Measurements from ENCODE around the gene NT5M. TPM values are rescaled to one million over a fixed set of nuclear protein-coding genes. Genes with fewer than 3 reads are reported as not detected.

Gene NT5M
- polyA plus RNA-seq, 2 of the 4 experiments (the other 2 are of a cell fraction) = 5.3 to 5.9 TPM

DNA sequence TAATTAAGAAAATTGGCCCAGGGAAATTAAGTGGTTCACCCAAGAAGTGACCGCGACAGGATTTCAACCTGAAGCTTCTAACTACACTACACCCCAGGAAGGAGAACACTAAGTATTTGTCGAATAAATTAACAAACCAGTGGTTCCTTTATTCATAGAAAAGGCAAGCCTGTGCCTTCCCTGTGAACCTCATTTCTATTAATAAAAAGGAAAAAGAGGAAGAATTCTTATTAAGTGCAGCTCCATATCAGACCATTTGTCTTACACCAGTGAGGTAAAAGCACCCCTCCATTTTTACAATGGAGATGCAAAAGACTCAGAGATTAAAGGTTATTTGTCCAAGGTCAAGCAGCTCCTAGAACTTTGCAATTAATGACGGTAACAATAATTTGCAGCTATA is 23.9 kb upstream of the NT5M start:
- H3K4me1 ChIP-seq = peaks cover 20% of the 10 kb centered on the region; the same call in 2 of the 3 replicates
- DNase-seq (ENCODE audit: low read depth in 1 of 2, low spot score in 1 of 2) (no peak), ATAC-seq (no peak), FAIRE-seq (no peak)
- H3K9me3 ChIP-seq = no peaks in the 10 kb centered on the region
- ChIA-PET POLR2A (no interaction called here), CTCF (interaction anchor here (0.6 to 2.4 kb wide), 5 partner anchors 9 to 138 kb away, joined by 3 to 8 read pairs (median 3); no protein-coding TSS in a partner anchor)
- peak overlapping the region; percentile 87 for H3K4me2 ChIP-seq
- TF ChIP-seq, protein P1, sequence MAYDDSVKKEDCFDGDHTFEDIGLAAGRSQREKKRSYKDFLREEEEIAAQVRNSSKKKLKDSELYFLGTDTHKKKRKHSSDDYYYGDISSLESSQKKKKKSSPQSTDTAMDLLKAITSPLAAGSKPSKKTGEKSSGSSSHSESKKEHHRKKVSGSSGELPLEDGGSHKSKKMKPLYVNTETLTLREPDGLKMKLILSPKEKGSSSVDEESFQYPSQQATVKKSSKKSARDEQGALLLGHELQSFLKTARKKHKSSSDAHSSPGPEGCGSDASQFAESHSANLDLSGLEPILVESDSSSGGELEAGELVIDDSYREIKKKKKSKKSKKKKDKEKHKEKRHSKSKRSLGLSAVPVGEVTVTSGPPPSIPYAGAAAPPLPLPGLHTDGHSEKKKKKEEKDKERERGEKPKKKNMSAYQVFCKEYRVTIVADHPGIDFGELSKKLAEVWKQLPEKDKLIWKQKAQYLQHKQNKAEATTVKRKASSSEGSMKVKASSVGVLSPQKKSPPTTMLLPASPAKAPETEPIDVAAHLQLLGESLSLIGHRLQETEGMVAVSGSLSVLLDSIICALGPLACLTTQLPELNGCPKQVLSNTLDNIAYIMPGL (CRISPR knock-in tag; IDR thresholded peaks at IDR 0.05; ENCODE audit: borderline replicate concordance) = no peak
- 93% methylated on average over 4 of the region's 4 CpGs for WGBS (ENCODE audit: missing lambda C conversion rate)
- peak overlapping the region; percentile 94; the same call in 2 of the 3 replicates for H3K4me3 ChIP-seq
- no peak overlapping the region for H3K27ac ChIP-seq

DNA sequence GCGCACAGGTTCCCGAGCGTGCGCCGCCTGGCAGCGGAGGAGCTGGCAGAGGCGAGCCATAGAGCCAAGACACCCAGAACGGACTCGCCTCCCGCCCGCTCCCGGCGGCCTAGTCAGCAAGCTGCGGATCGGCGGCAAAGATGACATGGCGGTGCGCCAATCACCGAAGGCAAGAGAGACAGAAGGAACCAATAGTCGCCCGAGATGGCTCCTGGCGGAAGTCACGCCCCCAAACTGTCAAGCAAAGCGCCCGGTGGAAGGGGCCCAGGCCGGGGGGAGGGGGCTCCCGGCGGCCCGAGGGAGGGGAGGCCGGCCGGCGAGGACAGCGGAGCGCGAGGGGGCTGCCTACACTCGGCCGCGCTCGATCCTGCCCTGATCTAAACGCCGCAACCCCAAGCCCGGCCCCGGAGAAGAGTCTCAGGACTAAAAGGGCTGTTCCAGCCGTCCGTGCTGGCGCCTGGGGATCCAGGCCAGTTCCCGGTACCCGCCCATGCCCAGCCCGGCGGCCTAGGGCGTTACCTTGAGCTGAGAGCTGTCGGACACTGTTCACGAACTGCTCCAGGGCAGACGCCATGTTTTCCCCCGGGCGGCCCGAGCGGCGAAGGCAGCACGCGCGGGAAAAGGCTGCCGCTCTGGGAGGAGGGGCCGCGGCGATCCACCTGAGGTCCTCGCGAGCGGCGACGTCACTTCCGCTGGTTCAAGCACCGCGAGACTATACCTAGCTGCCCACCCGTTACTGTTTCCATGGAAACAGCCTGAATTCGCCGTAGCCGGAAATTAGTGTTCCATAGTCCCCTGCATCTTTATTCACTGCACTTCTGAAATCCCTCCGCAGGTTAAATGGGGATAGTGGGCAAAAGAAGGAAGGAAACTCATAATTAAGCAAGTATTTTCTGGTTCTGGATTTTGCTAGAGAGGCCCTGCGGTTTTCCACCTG is 22.3 kb upstream of the NT5M start, which contains the start of gene COPS3:
Gene COPS3, minus strand, starts transcription at position 634 of the 937 bp plus-strand sequence. Its CDS starts 60 bp downstream, at position 574.
- DNase-seq (ENCODE audit: low read depth in 1 of 2, low spot score in 1 of 2) (peak; percentile 99 to 100), FAIRE-seq (peak; percentile 96), ATAC-seq (peak; percentile 97 to 98)
- under 1% methylated on average over 45 of the region's 80 CpGs for WGBS (ENCODE audit: missing lambda C conversion rate)
- H3K4me3 ChIP-seq = peak within 1 kb of the TSS; percentile 94
- H3K27ac ChIP-seq = peak within 1 kb of the TSS; percentile 92 to 94
- H3K4me1 ChIP-seq = peaks cover 20% of the 10 kb centered on the region; the same call in 2 of the 3 replicates
- ChIA-PET POLR2A (interaction anchor here (0.8 to 1.6 kb wide), 6 partner anchors 14 to 71 kb away, joined by 3 to 14 read pairs (median 3); no protein-coding TSS in a partner anchor), CTCF (interaction anchor here (0.6 to 1.7 kb wide), 3 partner anchors 11 to 241 kb away, joined by 3 to 8 read pairs (median 3); no protein-coding TSS in a partner anchor)
- no peaks in the 10 kb centered on the region for H3K9me3 ChIP-seq
- peak within 1 kb of the TSS; percentile 87 for H3K4me2 ChIP-seq
- TF ChIP-seq MAFK (IDR thresholded peaks at IDR 0.05; ENCODE audit: partially characterized antibody) (peak; percentile 94), PHF8 (IDR thresholded peaks at IDR 0.05; ENCODE audit: borderline replicate concordance, low read depth) (peak; percentile 90), TP53 (CRISPR knock-in tag; IDR thresholded peaks at IDR 0.05) (0 out of 2 replicates have a peak, but pooled peaks have one; percentile 68), RARB (CRISPR knock-in tag; IDR thresholded peaks at IDR 0.05) (no peak), MYC (IDR thresholded peaks at IDR 0.05; ENCODE audit: borderline replicate concordance, low read length) (no peak; the same call in 1 of the 2 replicates), BHLHE40 (IDR thresholded peaks at IDR 0.05; ENCODE audit: low read depth, low read length) (peak; percentile 48; the same call in 1 of the 2 replicates), POLR2AphosphoS2 (conservative IDR thresholded peaks at IDR 0.05; ENCODE audit: low read length) (no peak), GATA3 (IDR thresholded peaks at IDR 0.05; ENCODE audit: borderline replicate concordance) (peak; percentile 67), RAD21 (conservative IDR thresholded peaks at IDR 0.05 in 1 of 2, IDR thresholded peaks at IDR 0.05 in 1 of 2) (no peak), CBX8 (IDR thresholded peaks at IDR 0.05) (no peak), JUN (IDR thresholded peaks at IDR 0.05) (peak; percentile 73 to 96; a peak in 4 of 5 replicates), NR3C1 (IDR thresholded peaks at IDR 0.05) (no peak), CHD4 (IDR thresholded peaks at IDR 0.05; ENCODE audit: borderline replicate concordance) (no peak), CEBPB (IDR thresholded peaks at IDR 0.05) (no peak), POLR2A (IDR thresholded peaks at IDR 0.05; ENCODE audit: low read length) (peak; percentile 77), RFX5 (IDR thresholded peaks at IDR 0.05) (peak; percentile 84), SMC3 (IDR thresholded peaks at IDR 0.05) (no peak), CBX2 (IDR thresholded peaks at IDR 0.05; ENCODE audit: borderline replicate concordance, low read depth) (no peak)
- TF ChIP-seq, protein P2, sequence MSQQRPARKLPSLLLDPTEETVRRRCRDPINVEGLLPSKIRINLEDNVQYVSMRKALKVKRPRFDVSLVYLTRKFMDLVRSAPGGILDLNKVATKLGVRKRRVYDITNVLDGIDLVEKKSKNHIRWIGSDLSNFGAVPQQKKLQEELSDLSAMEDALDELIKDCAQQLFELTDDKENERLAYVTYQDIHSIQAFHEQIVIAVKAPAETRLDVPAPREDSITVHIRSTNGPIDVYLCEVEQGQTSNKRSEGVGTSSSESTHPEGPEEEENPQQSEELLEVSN (IDR thresholded peaks at IDR 0.05; ENCODE audit: borderline replicate concordance, low read depth) = peak; percentile 98
- TF ChIP-seq, protein P1 (CRISPR knock-in tag; IDR thresholded peaks at IDR 0.05; ENCODE audit: borderline replicate concordance) = no peak; the same call in 1 of the 2 replicates
- TF ChIP-seq, protein P3, sequence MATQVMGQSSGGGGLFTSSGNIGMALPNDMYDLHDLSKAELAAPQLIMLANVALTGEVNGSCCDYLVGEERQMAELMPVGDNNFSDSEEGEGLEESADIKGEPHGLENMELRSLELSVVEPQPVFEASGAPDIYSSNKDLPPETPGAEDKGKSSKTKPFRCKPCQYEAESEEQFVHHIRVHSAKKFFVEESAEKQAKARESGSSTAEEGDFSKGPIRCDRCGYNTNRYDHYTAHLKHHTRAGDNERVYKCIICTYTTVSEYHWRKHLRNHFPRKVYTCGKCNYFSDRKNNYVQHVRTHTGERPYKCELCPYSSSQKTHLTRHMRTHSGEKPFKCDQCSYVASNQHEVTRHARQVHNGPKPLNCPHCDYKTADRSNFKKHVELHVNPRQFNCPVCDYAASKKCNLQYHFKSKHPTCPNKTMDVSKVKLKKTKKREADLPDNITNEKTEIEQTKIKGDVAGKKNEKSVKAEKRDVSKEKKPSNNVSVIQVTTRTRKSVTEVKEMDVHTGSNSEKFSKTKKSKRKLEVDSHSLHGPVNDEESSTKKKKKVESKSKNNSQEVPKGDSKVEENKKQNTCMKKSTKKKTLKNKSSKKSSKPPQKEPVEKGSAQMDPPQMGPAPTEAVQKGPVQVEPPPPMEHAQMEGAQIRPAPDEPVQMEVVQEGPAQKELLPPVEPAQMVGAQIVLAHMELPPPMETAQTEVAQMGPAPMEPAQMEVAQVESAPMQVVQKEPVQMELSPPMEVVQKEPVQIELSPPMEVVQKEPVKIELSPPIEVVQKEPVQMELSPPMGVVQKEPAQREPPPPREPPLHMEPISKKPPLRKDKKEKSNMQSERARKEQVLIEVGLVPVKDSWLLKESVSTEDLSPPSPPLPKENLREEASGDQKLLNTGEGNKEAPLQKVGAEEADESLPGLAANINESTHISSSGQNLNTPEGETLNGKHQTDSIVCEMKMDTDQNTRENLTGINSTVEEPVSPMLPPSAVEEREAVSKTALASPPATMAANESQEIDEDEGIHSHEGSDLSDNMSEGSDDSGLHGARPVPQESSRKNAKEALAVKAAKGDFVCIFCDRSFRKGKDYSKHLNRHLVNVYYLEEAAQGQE (IDR thresholded peaks at IDR 0.05) = peak; percentile 80
- TF ChIP-seq, protein P4, sequence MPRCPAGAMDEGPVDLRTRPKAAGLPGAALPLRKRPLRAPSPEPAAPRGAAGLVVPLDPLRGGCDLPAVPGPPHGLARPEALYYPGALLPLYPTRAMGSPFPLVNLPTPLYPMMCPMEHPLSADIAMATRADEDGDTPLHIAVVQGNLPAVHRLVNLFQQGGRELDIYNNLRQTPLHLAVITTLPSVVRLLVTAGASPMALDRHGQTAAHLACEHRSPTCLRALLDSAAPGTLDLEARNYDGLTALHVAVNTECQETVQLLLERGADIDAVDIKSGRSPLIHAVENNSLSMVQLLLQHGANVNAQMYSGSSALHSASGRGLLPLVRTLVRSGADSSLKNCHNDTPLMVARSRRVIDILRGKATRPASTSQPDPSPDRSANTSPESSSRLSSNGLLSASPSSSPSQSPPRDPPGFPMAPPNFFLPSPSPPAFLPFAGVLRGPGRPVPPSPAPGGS (IDR thresholded peaks at IDR 0.05) = peak; percentile 75; the same call in 1 of the 3 replicates
- TF ChIP-seq, protein P5, sequence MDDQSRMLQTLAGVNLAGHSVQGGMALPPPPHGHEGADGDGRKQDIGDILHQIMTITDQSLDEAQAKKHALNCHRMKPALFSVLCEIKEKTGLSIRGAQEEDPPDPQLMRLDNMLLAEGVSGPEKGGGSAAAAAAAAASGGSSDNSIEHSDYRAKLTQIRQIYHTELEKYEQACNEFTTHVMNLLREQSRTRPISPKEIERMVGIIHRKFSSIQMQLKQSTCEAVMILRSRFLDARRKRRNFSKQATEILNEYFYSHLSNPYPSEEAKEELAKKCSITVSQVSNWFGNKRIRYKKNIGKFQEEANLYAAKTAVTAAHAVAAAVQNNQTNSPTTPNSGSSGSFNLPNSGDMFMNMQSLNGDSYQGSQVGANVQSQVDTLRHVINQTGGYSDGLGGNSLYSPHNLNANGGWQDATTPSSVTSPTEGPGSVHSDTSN (IDR thresholded peaks at IDR 0.05) = peak; percentile 90
